Suppressor macrophage treated with lipopolysaccharide for 1 hour (primary cell): Measurements from ENCODE around the gene CDCP2.
"Not testable (repeated sequence)": the region's sequence is repeated elsewhere in the genome, so short reads cannot be mapped to it uniquely, and the experiment has no call there.

Experiments
- DNase-seq, 3 donors: peaks; one replicate each; pipeline ENCODE4 v3.0.0-alpha.2; 2020 to 2022

Gene CDCP2

DNA sequence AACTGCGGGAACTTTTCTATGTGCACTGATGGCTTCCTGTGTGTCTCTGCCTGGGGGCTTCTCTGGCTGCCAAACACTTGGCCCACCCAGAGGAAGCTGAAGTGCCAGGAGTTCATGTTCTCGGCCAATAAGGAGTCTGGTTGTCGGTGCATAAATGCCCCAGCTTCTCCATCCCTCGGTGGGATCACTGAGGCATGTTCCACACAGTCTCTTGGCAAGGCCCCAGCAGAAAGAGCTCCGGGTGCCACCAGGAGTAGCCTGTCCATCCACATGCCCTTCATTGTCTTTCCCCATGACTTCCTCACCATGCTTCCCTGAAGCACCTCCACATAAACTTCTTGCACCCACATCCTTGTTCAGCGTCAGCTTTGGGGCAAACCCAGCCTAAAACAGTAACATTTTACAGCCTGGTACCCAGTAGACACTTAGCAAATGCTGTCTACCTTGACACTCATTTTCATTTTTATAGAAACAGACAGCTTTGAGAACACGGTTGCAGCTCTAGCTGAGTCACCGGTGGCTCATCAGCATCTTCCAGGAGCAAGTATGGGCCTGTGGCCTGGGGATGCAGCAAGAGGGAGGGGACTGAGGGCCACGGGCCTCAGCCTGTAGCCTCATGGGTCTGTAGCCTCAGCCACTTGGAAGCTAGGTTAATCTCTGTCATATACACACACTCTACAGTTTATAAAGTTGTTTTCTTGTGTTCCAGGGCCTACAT lies 14.8 kb upstream of the CDCP2 start:
- DNase-seq: no peak

- DNase-seq: not testable (repeated sequence)
Measured at GRCh38 chr1:54166357-54166756, 13.6 kb upstream of the CDCP2 start.

GRCh38 chr1:54165146-54165545 lies 12.3 kb upstream of the CDCP2 start:
- DNase-seq: no peak

- DNase-seq: no peak
Measured at GRCh38 chr1:54163573-54163972, 10.8 kb upstream of the CDCP2 start.

DNA sequence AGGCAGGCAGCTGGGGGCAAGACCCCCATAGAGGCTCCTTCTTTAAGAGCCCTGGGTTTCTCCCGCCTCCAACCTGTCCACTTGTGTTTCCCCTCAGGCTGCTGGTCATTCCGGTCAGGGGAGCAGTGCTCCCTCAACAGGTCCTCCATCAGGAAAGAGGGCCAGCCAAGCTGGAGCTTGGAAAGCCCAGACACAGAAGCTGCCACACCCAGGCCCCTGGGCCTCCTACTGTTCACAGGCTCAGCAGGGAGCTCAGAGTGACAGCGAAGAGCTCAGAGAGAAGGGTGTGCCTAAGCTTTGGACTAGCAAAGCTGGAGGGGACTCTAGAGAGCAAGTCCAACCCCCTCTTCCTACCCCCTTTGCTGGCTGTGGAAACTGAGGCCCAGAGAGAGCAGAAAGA lies 10.3 kb upstream of the CDCP2 start:
- DNase-seq: no peak

GRCh38 chr1:54161495-54162168 lies 8.8 kb upstream of the CDCP2 start:
- no peak for DNase-seq

GRCh38 chr1:54160351-54160750 lies 7.6 kb upstream of the CDCP2 start:
- no peak for DNase-seq

DNA sequence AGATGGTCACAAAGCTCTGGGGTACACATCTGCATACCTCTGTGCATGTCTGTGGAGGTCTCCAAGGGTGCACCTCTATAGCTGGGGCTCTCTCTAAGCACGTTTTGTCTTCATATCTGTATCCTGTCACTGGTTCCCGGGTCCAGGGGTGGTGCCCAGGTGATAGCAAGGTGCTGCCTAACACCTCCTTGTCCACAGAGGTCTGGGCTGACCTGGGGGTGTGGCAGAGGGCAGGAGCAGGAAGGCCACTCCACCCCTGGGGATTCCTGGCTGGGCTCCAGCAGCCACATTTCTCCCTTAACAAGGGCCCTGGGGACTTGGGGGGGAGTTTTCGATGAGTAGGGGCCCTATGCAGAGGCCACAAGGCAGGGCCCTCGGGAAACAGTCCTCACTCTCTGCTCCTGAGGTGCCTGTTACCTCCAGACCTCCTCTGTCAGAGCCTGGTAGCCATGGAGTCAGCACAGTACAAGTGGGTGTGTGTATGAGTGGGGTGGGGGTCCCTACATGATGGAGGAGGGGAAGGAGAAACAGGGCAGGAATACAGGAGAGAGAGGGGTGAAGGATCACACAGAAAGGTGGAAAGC lies 7.0 kb upstream of the CDCP2 start:
- DNase-seq: no peak

DNA sequence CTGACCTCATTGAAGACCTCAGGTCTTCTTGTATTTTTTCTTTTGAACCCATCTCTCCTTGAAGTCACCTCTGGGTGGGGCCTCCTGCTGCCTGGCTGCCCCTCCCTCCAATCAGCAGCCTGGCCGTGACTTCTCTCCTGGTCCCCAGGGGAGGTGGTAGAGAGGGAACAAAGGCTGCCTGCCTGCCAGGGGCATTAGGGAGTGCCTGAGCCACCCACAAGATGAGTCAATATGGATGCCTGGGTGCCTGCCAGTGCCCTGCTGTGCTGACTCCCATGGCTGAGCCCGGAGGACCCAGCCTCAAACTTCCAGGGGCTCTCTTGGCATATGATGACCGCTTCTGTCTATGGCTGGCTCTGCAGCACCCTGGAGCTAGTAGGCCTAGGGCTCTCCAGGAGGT lies 5.3 kb upstream of the CDCP2 start:
- DNase-seq: no peak

- no peak for DNase-seq
Measured at GRCh38 chr1:54157401-54157800, 4.6 kb upstream of the CDCP2 start.

- DNase-seq: no peak
Measured at GRCh38 chr1:54156986-54157385, 4.2 kb upstream of the CDCP2 start.

DNA sequence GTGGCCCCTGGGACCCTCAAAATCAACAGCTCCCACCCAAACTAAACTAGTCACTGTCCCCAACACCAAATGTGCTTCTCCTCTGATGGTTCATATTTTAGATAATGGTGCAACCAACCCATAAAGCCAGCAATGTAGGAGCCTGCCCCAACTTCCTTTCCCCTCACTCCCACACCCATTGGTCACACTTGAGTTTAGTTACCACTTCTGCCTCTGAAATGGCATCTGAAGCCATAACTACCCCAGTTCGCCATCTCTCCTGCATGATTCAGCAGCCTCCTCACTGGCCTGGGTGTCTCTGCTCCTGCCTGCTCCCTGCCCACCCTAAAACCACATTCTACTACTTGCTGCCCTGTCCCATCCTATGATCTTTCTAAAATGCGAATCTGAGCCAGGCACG lies 3.4 kb upstream of the CDCP2 start:
- peak; percentile 67 to 71 (median 70) for DNase-seq

DNA sequence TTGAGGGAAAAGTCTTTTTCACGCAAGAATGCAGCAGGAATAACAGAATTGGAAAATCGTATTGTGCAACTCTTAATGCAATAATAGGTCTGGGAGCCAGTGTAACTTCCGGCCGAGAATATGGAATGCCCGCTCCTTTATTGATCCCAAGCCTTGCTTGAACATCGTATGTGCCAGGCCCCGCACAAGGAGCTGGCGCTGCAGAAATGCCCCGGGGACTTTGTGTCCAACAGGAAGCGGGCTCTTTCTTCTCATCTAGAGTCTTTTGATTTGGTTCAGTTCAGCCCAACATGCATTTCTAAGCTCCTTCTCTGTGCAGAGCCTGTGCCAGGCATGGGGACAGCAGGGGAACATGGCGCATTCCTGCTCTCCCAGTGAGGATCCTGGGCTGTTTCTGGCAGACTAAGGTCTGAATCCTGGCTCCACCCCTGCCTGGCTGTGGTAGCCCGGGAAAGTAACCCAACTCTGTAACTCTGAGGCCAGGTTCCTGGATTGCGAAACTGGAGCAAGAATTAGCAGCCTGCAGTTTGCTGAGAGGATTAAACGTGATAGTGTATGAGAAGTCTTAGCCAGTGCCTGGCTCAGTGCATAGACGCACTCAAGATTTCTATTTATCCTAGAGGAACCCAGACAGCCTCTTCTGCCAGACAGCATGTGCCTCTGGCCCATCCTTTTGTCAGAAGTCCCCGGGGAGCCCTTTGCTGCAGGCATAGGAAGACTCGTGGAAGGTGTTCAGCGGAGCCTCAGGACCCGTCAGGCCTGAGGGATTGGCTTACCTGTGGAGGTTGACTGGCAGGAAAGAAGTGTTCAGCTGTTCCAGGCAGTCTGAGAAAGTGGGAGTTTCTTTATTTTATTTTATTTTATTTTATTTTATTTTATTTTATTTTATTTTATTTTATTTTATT lies 987 bp upstream of the CDCP2 start:
- peak; percentile 35 to 39 (median 38) for DNase-seq

DNA sequence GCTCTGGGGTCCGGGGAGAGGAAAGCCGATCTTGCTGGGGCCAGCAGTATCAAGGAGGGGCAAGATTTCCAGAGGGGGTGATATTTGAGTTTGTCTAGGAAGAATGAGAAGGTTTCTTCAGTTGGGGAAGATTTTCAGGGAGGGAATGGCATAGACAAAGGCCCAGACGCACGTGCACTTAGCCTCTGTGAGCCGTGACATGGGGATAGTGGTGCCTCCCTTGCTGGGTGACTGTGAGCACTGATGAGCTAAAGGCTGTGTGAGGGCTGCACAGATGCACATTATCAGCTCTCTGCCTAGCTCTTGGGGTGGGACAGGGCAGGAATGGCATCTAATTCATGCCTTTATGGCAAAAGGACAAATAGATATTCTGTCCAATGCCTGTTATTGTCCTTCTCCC lies 1.8 kb downstream of the CDCP2 start:
- DNase-seq: no peak

DNA sequence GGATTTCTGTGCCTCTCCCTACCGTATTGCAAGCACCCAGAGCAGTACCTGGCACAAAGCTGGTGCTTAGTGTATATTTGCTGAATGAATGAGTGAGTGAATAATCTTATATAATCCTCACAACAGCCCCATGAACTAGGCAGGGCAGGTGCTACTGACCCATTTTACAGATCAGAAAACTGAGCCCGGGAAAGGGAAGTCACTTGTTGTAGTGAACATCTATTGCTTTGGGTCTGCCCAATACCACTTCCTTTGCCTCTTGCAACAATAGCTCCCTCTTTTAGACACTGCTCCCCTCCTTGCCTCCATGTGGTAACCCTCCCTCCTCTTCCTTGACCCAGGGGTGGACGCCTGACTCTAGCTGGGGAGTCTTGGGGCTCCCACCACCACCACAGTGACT lies 3.1 kb downstream of the CDCP2 start:
- no peak for DNase-seq

DNA sequence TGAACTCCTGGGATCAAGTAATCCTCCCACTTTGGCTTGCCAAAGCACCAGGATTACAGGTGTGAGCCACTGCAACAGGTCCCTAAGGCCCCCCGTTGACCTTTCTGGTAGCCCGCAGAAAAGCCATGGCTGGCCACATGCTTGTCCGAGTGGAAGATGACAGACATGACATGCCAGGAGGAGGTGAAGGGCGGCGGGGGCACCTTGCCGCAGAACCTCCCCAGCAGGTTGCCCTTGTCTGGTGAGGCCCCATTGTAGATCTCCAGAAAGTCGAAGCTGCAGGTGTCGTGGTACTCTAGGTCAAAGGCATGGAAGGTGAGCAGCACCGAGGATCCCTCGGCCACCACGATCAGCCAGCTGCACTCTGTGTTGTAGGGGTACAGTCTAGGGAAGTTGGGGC lies 8.4 kb downstream of the CDCP2 start:
- DNase-seq: no peak

- DNase-seq: no peak
Measured at GRCh38 chr1:54142146-54142900, 10.5 kb downstream of the CDCP2 start.

DNA sequence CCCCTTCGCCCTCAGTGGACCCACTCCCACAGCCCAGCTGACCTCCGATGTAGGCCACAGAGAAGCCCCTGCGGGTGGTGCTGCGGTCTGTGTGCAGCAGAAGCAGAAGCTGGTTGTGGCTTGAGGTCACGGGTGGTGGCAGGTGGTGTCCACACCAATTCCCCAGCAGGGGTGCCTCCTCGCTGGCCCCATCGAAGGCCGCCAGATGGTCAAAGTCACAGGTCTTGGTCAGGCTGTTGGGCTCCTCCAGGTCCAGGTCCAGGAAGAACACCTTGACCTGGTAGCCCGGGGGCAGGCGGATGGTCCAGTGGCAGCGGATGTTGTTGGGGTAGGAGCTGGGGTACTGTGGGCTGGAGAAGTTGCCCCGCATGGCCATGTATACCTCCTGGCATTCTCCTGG lies 13.1 kb downstream of the CDCP2 start:
- DNase-seq: no peak

DNA sequence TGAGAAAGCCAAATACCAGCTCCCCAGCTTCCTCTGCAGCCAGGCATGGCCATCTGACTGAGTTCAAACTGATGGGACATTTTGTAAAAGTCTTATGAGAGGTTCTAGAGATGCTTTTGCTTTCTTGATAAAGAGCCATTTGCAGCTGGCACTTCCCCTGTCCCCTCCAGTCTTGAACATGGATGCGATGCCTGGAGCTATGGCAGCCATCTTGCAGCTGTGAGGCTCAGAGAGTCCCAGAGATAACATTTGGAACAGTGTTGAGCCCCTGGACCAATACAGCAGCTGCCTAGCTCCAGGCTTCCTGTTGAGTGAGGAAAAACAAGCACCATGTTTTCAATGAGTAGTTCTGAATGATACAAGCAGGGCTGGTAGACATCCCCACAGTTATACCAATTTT lies 13.8 kb downstream of the CDCP2 start:
- no peak for DNase-seq

GRCh38 chr1:54137534-54138061 lies 15.2 kb downstream of the CDCP2 start:
- DNase-seq: peak; percentile 14 to 48 (median 21)

DNA sequence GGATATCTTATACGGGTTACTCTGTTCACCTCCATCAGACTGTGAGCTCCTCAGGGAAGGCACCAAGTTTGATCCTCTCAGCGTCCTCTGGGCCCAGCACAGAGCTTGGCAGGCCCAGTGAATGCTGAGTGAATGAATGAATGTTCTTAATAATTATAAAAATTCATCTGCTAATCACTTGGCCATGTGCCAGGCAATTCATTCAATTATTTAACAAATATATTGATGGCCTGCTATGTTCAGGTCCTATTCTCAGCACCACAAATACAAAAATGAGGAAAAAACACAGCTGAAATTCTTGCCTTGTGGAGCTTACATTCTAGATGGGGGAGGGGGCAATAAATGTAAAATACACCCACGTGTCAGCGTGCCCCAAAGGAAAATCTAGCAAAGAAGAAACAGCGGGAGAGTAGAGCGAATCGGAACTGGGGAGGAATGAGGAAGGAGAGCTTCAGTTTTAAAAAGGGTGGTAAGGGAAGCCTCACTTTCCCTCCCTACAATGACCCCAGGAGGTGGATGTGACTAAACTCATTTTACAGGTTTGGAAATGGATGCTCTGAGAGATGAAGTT lies 15.8 kb downstream of the CDCP2 start:
- no peak for DNase-seq
